ENCODE results near the gene CEP55.

CEP55 gene

DNA sequence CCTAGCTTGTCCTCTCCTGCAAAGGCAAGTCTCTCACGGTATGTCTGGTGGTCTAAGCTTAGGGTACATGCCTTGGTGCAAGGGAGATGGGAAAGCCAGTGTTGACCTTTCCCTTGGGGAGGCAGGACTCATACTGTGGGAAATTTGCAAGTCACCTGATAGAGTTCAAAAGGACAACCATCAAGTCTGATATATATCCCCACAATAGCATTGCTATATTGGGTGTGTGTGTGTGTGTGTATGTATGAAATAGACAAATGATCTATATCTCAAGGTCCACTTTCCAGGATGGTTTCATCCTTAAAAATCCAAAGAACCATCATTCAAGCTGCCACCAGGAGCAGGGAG, 57.9 kb downstream of the CEP55 start:
- FAIRE-seq, result no peak
- DNase-seq (ENCODE audit: extremely low spot score, insufficient read length, low read depth), result no peak

DNA sequence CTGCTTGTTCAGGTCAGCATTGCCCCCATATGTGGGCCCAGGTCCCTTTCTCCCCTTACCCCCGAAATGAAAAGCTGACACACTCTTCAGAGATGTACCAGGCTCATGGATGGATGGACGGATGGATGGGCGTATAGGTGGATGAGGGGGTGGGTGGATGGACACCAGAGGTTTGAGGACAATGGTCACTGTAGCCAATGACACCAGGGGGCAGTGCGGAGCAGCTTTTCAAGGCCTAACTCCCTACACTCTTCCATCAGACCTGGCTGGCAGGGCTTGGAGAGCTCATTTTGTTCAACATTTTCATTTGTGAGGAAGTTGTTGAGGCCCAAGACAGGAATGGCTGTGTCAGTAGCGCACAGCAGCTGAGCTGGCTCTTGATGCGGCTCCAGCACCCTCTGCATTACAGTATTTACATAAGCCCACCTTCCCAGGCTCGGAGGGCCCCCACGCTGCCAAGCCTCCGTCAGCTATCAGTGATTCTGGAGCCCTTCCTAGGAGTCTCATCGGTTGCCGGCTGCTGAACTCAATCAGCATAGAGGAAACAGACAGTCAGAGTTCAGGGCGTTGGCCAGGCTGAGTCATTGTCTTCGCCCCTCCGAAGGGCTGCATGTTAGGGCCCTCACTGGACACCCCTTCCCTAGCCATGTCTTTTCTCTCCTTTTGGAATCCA, 58.5 kb downstream of the CEP55 start:
- FAIRE-seq (peak; percentile 70), DNase-seq (ENCODE audit: extremely low spot score, insufficient read length, low read depth) (peak; percentile 30)

DNA sequence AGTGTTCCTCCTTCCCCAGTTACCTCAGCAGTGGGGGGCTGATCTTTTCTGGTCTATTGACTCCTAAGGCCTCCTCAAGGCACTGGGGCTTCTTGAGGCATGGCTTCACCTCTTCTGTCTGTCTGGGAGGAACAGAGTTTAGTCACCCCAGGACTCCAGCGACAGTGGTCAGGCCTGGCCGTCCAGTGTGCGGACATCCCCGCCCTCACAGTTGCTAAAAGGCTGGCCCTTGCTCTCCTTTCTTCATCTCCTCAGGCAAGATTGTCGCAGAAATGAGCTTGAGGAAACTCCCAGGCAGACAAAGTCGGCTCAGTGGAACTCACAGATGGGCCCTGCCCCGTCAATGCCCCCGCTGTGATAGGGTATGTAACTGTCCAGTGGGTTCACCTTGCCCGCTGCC, 63.1 kb downstream of the CEP55 start:
- DNase-seq (ENCODE audit: extremely low spot score, insufficient read length, low read depth) (no peak), FAIRE-seq (no peak)

DNA sequence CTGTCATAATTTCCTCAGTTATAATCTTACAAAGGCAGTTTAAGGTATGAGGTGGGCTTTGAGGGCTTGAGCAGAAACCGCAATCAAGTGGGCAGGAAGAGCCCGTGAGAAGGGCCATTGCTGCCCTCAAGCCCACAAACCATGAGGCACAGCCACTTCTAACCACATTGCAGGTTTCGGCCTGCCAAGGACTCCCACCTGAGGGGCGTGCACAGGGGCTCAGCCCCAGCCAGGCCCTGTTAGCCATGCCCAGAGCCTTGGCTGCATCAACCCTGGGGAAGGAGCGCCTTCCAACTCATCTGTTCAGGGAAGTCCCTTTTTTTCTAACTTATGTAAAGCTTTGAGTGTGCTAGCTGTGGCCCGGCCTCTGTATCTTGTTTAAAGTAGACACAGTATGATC, 64.1 kb downstream of the CEP55 start:
- DNase-seq (ENCODE audit: extremely low spot score, insufficient read length, low read depth), result no peak
- no peak for FAIRE-seq

DNA sequence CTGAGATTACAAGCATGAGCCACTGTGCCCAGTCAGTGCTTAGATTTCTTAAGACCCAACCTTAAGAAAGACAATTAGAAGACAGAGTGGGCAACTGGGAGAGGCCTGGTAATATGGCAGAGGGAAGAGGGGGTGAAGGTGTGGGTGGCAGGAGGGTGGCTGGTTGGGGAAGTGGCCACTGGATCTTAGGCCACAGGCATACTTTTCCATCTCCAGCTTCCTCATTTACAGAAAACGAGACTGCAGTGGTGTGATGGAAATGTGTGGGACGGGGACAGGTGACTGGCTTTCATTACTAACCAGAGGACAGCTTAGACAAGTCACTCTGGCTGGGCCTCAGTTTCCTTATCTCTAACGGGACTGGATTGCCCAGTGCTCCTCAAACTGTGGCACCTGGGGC, 69.0 kb downstream of the CEP55 start:
- DNase-seq (ENCODE audit: extremely low spot score, insufficient read length, low read depth), result no peak
- no peak for FAIRE-seq

DNA sequence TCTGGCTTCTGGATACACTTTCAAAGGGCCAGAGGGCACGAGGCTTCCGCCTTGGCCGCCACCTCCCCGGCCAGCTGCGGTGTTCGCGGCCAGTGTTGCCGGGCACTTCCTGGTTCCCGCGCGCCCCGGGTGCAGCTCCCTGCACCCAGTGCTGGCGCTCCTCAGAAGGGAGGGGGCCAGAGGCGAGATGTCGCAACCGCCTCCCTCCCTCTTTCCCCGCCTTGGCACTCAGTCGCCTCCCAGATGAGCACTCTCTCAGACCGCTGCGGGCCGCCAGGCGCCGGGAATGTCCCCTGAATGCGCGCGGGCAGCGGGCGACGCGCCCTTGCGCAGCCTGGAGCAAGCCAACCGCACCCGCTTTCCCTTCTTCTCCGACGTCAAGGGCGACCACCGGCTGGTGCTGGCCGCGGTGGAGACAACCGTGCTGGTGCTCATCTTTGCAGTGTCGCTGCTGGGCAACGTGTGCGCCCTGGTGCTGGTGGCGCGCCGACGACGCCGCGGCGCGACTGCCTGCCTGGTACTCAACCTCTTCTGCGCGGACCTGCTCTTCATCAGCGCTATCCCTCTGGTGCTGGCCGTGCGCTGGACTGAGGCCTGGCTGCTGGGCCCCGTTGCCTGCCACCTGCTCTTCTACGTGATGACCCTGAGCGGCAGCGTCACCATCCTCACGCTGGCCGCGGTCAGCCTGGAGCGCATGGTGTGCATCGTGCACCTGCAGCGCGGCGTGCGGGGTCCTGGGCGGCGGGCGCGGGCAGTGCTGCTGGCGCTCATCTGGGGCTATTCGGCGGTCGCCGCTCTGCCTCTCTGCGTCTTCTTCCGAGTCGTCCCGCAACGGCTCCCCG, 70.2 kb downstream of the CEP55 start, which contains the start of gene FFAR4:
TSS of gene FFAR4 (plus strand) at position 231 of the 842 bp plus-strand sequence. CDS start at position 287, 56 bp downstream.
- FAIRE-seq, result no peak
- no peak for DNase-seq (ENCODE audit: extremely low spot score, insufficient read length, low read depth)

DNA sequence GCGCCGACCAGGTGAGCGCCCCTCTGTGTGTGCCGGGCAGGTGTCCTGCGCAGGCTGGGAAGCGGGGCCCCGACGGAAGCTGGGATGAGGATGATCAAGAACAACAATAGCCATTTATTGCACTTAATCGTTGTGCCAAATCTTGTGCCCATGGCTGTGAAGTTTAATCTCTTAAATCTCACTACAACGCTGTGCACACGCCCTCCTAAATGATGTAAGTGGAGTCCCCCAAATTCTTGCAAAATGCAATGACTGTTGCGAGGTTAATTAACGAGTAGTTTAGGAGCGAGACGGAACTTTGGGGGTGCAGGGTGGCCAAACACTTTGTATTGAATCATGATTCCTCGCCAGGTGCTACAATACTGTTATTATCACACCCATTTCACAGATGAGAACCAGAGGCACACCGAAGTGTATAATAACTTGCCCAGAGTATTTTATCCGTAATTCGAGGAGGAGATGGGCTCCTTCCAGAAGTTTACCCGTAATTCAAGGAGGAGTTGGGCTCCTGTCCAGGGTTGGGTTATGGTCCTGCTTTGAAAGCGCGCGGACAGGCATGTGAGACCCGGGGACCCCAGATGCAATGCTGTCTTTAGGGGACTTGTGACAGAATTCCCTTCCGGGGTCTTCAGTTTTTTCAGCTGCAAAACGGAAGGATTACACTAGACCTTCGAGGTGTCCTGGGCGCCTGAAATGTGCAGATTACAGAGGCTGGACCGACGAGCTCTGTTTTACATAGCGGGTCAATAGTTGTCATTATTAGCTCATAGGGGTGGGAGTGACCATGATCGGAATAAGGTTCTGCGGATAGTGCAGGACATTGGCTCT, 71.1 kb downstream of the CEP55 start:
- DNase-seq (ENCODE audit: extremely low spot score, insufficient read length, low read depth) (no peak), FAIRE-seq (no peak)

DNA sequence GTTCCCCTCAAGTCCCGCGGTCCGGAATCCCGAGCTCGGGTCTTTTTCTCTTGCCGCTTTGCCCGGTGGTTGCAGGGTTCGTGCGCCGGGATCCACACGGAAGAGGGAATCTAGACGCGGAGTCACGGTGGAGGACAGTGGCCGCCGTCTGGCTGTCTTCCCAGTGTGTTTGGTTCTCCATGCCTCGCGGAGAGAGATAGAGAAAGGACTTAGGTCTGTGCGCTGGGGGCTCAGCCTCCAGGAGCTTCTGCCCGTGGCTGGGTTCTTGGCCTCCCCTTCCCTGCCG, 71.6 kb downstream of the CEP55 start:
- DNase-seq (ENCODE audit: extremely low spot score, insufficient read length, low read depth) (no peak), FAIRE-seq (no peak)

DNA sequence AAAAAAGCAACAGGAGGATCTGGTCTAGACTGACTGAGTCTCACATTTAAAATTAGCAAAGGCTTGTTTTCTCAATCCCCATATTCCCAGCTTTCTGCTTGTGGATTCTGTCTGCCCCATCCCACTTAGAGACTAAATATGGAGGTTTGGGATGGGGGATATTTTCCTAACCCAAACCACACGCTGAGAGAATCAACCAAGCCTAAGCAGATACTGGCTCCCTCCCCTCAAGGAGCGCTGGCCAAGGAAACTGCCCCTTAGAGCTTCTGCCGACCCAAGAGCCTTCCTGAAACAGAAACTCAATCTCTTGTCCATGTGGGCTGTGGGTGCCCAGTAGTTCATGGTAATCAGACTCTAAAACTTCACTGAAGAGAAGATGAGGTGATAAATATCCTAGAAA, 74.0 kb downstream of the CEP55 start:
- DNase-seq (ENCODE audit: extremely low spot score, insufficient read length, low read depth) (no peak), FAIRE-seq (no peak)

DNA sequence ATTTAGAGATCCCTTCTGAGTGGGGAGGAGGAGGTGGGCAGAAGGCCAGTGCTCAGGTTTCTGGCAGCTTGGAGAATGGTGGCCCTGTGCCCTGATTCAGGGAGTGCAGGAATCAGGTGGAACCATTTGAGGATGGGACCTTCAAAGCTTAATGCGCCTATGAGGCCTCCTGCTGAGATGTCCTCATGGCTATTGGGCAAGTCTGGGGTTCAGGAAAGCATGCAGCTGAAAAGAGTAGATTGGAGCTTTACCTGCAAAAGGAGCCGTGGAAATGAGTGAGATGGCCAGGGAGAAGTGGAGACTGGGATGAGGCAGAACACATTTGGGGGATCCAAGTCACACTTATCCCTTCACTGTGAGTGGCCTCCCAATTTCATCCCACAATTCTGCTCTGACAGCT, 76.2 kb downstream of the CEP55 start:
- no peak for DNase-seq (ENCODE audit: extremely low spot score, insufficient read length, low read depth)
- no peak for FAIRE-seq

DNA sequence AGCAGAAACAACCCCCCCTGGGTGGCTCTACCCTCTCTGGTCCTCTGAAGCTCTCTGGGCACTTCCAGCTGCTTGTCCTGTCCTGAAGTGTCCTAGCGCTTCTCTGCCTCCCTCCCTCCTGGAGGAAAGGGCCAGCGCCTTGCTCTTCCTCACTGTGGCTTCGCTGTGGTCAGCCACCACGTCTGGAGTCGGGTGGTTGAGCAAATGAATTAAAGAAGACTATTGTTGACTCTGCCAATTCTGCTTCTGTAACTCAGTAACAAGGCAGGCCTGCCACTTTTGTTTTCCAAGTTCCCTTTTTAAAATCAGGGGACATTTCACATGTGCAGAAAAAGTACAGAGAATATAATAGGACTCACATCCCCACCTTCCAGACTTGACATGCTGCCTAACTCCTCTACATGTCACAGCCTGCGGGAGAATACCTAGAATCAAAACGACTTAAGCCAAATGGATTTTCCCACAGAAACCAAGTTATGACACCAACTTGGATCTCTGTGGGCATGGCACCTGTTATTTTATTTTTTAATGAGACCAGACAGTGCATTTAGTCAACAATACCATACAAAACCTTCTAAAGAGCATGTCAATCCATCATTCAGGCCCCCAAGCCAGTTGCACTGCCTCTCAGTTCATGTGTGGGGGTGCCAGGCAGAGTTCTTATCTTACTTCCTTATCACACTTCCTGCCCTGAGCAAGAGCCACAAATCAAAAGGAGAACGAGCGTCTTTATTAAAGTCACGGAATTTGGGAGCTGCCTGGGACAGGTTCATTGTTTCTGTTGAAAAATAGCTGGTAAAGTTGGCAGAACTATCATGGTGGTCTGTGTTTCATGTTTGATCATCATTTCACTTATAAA, 76.9 kb downstream of the CEP55 start:
- DNase-seq (ENCODE audit: extremely low spot score, insufficient read length, low read depth) (no peak), FAIRE-seq (no peak)

DNA sequence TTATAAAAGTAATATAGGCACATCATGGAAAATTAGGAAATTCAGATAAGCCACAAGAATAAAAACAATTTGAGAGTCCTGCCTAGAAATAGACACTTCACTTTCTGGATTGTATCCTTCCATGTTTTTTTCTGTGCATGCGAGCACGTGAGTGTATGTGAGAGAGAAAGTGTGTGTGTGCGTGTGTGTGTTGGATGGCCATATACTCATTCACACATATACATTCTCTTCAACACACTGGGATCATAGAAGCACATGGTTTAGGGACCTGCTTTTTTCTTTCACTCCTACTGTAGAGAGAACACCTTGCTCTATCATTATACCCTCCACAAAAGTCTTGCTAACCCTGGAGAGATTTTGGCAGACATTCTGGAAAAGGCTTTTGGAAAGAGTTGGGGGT, 77.5 kb downstream of the CEP55 start:
- no peak for DNase-seq (ENCODE audit: extremely low spot score, insufficient read length, low read depth)
- no peak for FAIRE-seq

DNA sequence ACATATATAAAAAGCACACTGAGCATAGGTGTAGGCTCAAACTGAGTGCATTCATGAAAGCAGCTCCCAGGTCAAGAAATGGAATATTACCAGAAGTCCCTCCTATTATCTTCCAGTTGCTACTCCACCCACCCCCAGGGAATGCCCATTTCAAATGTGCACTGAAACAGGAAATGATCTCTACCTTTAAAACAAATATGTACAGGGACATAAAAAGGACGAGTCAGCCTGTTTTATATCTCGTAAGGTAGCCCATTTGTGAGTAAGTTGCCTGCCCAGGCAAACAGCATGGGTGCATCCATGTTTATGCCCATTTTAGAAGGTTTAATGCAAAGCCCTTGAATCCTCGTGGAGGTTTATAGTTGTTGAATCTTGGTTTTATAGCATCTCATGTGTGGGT, 80.5 kb downstream of the CEP55 start:
- DNase-seq (ENCODE audit: extremely low spot score, insufficient read length, low read depth) (no peak), FAIRE-seq (no peak)

DNA sequence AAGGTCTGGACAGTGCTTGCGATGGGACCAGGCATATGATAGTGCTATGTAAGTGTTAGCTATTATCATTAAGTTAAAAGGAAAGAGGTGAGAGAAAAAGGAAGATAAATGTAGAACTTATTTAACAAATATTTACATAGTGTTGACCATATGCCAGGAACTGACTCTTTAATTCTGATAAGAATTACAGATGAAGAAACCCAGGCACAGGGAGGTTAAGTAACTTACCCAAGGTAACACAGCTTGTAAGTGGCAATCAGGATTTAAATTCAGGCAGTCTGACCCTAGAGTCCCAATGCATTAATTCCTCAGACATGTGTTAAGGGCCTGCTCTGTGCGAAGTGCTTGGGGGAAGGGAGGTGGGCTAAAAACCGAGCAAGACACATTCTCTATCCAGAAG, 81.2 kb downstream of the CEP55 start:
- FAIRE-seq, result no peak
- no peak for DNase-seq (ENCODE audit: extremely low spot score, insufficient read length, low read depth)
